ENCODE results near the gene TUBB2A. TPM values are rescaled to one million over a fixed set of nuclear protein-coding genes. Genes with fewer than 3 reads are reported as not detected.

TUBB2A gene
- total and polyA plus RNA-seq, 2 of the 13 experiments (the other 11 are each of a cell fraction or from before 2014, with no cell fraction given) = 35.3 to 106 TPM

DNA sequence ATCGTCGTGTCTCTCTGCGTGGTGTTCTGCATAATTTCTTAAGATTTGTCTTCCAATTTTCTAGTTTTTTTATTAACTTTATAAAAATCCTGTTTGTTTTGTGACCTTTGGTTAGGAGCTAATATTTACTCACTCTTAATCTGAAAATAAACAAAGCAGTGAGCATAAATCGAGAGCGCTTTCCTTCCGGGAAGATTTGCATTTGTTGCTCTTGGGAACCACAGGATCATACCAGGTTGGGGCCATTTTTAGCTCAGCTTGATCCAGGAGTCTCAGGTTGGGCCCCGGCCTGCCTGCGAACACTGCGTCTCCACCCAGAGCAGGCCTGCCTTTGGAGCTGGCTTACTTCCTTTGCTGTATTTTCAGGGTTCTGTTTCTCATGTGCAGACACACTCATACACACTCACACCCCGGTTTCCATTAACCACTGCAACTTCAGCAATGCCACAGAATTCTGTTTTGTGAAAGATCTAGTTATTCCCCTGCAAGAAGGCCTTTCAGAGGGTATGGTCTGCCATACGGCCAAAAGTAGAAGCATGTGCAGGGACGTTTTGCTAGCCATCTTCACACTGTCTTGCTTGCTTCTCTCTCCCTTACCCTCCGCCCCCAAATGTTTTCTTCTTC, 21.6 kb downstream of the TUBB2A start (continued):
- TF ChIP-seq, protein P1, sequence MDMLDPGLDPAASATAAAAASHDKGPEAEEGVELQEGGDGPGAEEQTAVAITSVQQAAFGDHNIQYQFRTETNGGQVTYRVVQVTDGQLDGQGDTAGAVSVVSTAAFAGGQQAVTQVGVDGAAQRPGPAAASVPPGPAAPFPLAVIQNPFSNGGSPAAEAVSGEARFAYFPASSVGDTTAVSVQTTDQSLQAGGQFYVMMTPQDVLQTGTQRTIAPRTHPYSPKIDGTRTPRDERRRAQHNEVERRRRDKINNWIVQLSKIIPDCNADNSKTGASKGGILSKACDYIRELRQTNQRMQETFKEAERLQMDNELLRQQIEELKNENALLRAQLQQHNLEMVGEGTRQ (IDR thresholded peaks at IDR 0.05; ENCODE audit: low read depth, low read length) = no peak
- TF ChIP-seq, protein P1 (CRISPR knock-in tag; IDR thresholded peaks at IDR 0.05; ENCODE audit: borderline replicate concordance) = no peak
- no peak for TF ChIP-seq ZNF543 (CRISPR knock-in tag; IDR thresholded peaks at IDR 0.05)
- peak in 1 of 2 experiments; percentile 37; a peak in 1 of 4 replicates for TF ChIP-seq POLR2A (IDR thresholded peaks at IDR 0.05; ENCODE audit: insufficient read depth in 1 of 2, low read depth in 2 of 2, low read length in 2 of 2)
- TF ChIP-seq NAIF1 (CRISPR knock-in tag; IDR thresholded peaks at IDR 0.05; ENCODE audit: borderline replicate concordance) = 0 out of 2 replicates have a peak, but pooled peaks have one; percentile 70
- TF ChIP-seq RFX3 (CRISPR knock-in tag; IDR thresholded peaks at IDR 0.05) = peak; percentile 14; the same call in 1 of the 2 replicates
- peak; percentile 50; the same call in 1 of the 2 replicates for TF ChIP-seq HDAC1 (CRISPR knock-in tag; IDR thresholded peaks at IDR 0.05)
- no peak for TF ChIP-seq NCOA1 (CRISPR knock-in tag; IDR thresholded peaks at IDR 0.05)
- TF ChIP-seq, protein P2, sequence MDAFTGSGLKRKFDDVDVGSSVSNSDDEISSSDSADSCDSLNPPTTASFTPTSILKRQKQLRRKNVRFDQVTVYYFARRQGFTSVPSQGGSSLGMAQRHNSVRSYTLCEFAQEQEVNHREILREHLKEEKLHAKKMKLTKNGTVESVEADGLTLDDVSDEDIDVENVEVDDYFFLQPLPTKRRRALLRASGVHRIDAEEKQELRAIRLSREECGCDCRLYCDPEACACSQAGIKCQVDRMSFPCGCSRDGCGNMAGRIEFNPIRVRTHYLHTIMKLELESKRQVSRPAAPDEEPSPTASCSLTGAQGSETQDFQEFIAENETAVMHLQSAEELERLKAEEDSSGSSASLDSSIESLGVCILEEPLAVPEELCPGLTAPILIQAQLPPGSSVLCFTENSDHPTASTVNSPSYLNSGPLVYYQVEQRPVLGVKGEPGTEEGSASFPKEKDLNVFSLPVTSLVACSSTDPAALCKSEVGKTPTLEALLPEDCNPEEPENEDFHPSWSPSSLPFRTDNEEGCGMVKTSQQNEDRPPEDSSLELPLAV (CRISPR knock-in tag; conservative IDR thresholded peaks at IDR 0.05; ENCODE audit: low read depth) = no peak
- TF ChIP-seq ZNF101 (CRISPR knock-in tag; IDR thresholded peaks at IDR 0.05; ENCODE audit: borderline replicate concordance, low read depth) = no peak
- TF ChIP-seq ZNF367 (CRISPR knock-in tag; IDR thresholded peaks at IDR 0.05; ENCODE audit: borderline replicate concordance) = no peak
- TF ChIP-seq ZBTB38 (CRISPR knock-in tag; IDR thresholded peaks at IDR 0.05) = peak; percentile 51; the same call in 1 of the 2 replicates
- TF ChIP-seq FOXO1 (CRISPR knock-in tag; IDR thresholded peaks at IDR 0.05) = peak; percentile 64; the same call in 1 of the 2 replicates
- no peak for TF ChIP-seq ZNF749 (CRISPR knock-in tag; IDR thresholded peaks at IDR 0.05; ENCODE audit: borderline replicate concordance)
- no peak for TF ChIP-seq MTF1 (CRISPR knock-in tag; IDR thresholded peaks at IDR 0.05)
- no peak for TF ChIP-seq SYNCRIP (IDR thresholded peaks at IDR 0.05; ENCODE audit: insufficient read depth, low read depth, low read length)
- TF ChIP-seq, protein P3, sequence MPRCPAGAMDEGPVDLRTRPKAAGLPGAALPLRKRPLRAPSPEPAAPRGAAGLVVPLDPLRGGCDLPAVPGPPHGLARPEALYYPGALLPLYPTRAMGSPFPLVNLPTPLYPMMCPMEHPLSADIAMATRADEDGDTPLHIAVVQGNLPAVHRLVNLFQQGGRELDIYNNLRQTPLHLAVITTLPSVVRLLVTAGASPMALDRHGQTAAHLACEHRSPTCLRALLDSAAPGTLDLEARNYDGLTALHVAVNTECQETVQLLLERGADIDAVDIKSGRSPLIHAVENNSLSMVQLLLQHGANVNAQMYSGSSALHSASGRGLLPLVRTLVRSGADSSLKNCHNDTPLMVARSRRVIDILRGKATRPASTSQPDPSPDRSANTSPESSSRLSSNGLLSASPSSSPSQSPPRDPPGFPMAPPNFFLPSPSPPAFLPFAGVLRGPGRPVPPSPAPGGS (CRISPR knock-in tag; IDR thresholded peaks at IDR 0.05) = no peak
- no peak for TF ChIP-seq ZNF12 (CRISPR knock-in tag; IDR thresholded peaks at IDR 0.05)
- TF ChIP-seq EP300 (IDR thresholded peaks at IDR 0.05; ENCODE audit: low read depth in 2 of 2, low read length in 2 of 2) = peak in 1 of 2 experiments; percentile 92; a peak in 2 of 4 replicates
- peak; percentile 66; the same call in 1 of the 2 replicates for TF ChIP-seq EP300 (CRISPR knock-in tag; IDR thresholded peaks at IDR 0.05; ENCODE audit: borderline replicate concordance)
- no peak for TF ChIP-seq KMT2B (CRISPR knock-in tag; IDR thresholded peaks at IDR 0.05)
- no peak for TF ChIP-seq CEBPB (IDR thresholded peaks at IDR 0.05; ENCODE audit: borderline replicate concordance, low read depth, low read length)
- no peak; the same call in 1 of the 2 replicates for TF ChIP-seq REPIN1 (CRISPR knock-in tag; IDR thresholded peaks at IDR 0.05; ENCODE audit: borderline replicate concordance, low read depth)
- no peak for TF ChIP-seq ZNF616 (CRISPR knock-in tag; IDR thresholded peaks at IDR 0.05; ENCODE audit: low read depth)
- peak; percentile 67 for TF ChIP-seq SAP130 (CRISPR knock-in tag; IDR thresholded peaks at IDR 0.05; ENCODE audit: low read depth)
- peak; percentile 23; the same call in 1 of the 2 replicates for TF ChIP-seq ZFP1 (CRISPR knock-in tag; IDR thresholded peaks at IDR 0.05)

Measured in HepG2 (cell line).